Hepatocyte (in vitro differentiated cells): ENCODE measurements around the gene WDR81. TPM values are rescaled to one million over a fixed set of nuclear protein-coding genes. Genes with fewer than 3 reads are reported as not detected.

Experiments used
- DNase-seq: peaks from one replicate; pipeline ENCODE4 v3.0.0-alpha.2; 2016; ENCODE audit warnings: low spot score
- H2AFZ ChIP-seq: fragments of 200-600 bp; sonication (generic); 2 replicates; pipeline ENCODE4 v1.6.0; 2016; ENCODE audit warnings: antibody characterized with exemption, mild to moderate bottlenecking
- H3K27ac ChIP-seq: fragments of 200-600 bp; sonication (generic); 2 replicates; pipeline ENCODE4 v1.5.1; 2016; ENCODE audit warnings: mild to moderate bottlenecking
- H3K27me3 ChIP-seq: fragments of 200-600 bp; sonication (generic); 2 replicates; pipeline ENCODE4 v1.6.1; 2016
- H3K36me3 ChIP-seq: fragments of 200-600 bp; sonication (generic); replicated peaks from 2 replicates; pipeline ENCODE4 v1.5.1; 2016; ENCODE audit warnings: low read depth; ENCODE audit not compliant: insufficient read depth
- H3K4me1 ChIP-seq: fragments of 200-600 bp; sonication (generic); 2 replicates; pipeline ENCODE4 v1.5.1; 2016; ENCODE audit warnings: mild to moderate bottlenecking, moderate library complexity; ENCODE audit not compliant: insufficient read depth
- H3K4me2 ChIP-seq: fragments of 200-600 bp; sonication (generic); 2 replicates; pipeline ENCODE4 v1.6.0; 2016
- H3K4me3 ChIP-seq: fragments of 200-600 bp; sonication (generic); 2 replicates; pipeline ENCODE4 v1.5.1; 2016; ENCODE audit warnings: mild to moderate bottlenecking
- H3K79me2 ChIP-seq: fragments of 200-600 bp; sonication (generic); 2 replicates; pipeline ENCODE4 v1.6.0; 2017; ENCODE audit warnings: mild to moderate bottlenecking
- H3K9me2 ChIP-seq: fragments of 200-600 bp; sonication (generic); replicated peaks from 2 replicates; pipeline ENCODE4 v1.6.0; 2017; ENCODE audit warnings: mild to moderate bottlenecking; ENCODE audit not compliant: insufficient read depth
- H3K9me3 ChIP-seq: fragments of 200-600 bp; sonication (generic); 2 replicates; pipeline ENCODE4 v1.5.1; 2016; ENCODE audit warnings: low read depth, mild to moderate bottlenecking
- H4K20me1 ChIP-seq: fragments of 200-600 bp; sonication (generic); 2 replicates; pipeline ENCODE4 v1.6.0; 2016; ENCODE audit warnings: mild to moderate bottlenecking; ENCODE audit not compliant: insufficient read depth, poor library complexity, severe bottlenecking
- EZH2 ChIP-seq: fragments of 200-600 bp; sonication (generic); IDR thresholded peaks from 2 replicates; pipeline ENCODE4 v1.6.1; 2016; ENCODE audit warnings: antibody characterized with exemption, mild to moderate bottlenecking, borderline replicate concordance
- EZH2phosphoT487 ChIP-seq: fragments of 200-600 bp; sonication (generic); IDR thresholded peaks from one replicate; pipeline ENCODE4 v1.6.1; 2018; ENCODE audit warnings: antibody characterized with exemption, mild to moderate bottlenecking, low read depth, moderate library complexity; ENCODE audit not compliant: unreplicated experiment, severe bottlenecking
- WGBS: methylation state at CpG from one replicate; pipeline ENCODE4 v1.1.6; 2016; ENCODE audit warnings: low lambda C conversion rate; ENCODE audit errors: missing lambda C conversion rate; 5-methylcytosine and 5-hydroxymethylcytosine counted together
- polyA plus RNA-seq: library from polyadenylated mRNA; unstranded; fragments of >200 nt; fragmentation: Nextera tagmentation; extraction: Ambion mirVana; gene quantifications from 2 replicates; pipeline ENCODE4 v1.2.1, GENCODE V29; 2016
- total RNA-seq: library from RNA; depleted of rRNA; stranded (reverse); fragments of >200 nt; gene quantifications from 2 replicates; pipeline ENCODE4 v1.2.3, GENCODE V29; 2014
- TF ChIP-seq, protein P1 (sequence below): fragments of 200-600 bp; sonication (generic); IDR thresholded peaks from 2 replicates; pipeline ENCODE4 v1.5.1; 2016; ENCODE audit warnings: antibody characterized with exemption, mild to moderate bottlenecking; ENCODE audit not compliant: poor library complexity

The WDR81 gene
- total and polyA plus RNA-seq, 2 experiments from 2014 or later, result 24.0 to 24.4 TPM

- H4K20me1 ChIP-seq, result no peaks in the 10 kb centered on the region
- H3K9me3 ChIP-seq, result no peaks in the 10 kb centered on the region
- no peak overlapping the region for H3K27ac ChIP-seq
- no peaks in the 10 kb centered on the region for H3K9me2 ChIP-seq
- no peak overlapping the region for H3K4me2 ChIP-seq
- no peaks in the 10 kb centered on the region for H3K27me3 ChIP-seq
- peaks cover 6% of the 10 kb centered on the region for H3K4me1 ChIP-seq
- DNase-seq, result no peak
- TF ChIP-seq, protein P1, sequence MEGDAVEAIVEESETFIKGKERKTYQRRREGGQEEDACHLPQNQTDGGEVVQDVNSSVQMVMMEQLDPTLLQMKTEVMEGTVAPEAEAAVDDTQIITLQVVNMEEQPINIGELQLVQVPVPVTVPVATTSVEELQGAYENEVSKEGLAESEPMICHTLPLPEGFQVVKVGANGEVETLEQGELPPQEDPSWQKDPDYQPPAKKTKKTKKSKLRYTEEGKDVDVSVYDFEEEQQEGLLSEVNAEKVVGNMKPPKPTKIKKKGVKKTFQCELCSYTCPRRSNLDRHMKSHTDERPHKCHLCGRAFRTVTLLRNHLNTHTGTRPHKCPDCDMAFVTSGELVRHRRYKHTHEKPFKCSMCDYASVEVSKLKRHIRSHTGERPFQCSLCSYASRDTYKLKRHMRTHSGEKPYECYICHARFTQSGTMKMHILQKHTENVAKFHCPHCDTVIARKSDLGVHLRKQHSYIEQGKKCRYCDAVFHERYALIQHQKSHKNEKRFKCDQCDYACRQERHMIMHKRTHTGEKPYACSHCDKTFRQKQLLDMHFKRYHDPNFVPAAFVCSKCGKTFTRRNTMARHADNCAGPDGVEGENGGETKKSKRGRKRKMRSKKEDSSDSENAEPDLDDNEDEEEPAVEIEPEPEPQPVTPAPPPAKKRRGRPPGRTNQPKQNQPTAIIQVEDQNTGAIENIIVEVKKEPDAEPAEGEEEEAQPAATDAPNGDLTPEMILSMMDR, result no peak
- TF ChIP-seq EZH2phosphoT487 (no peak), EZH2 (no peak)
- H3K79me2 ChIP-seq, result no peaks in the 10 kb centered on the region
- no peak overlapping the region for H2AFZ ChIP-seq
- H3K36me3 ChIP-seq, result no peaks in the 10 kb centered on the region
- WGBS, result 85% methylated on average over 9 of the region's 9 CpGs
- H3K4me3 ChIP-seq, result no peak overlapping the region
Measured at GRCh38 chr17:1750628-1751027, 26.1 kb downstream of the WDR81 start.

GRCh38 chr17:1752425-1753262, 28.1 kb downstream of the WDR81 start:
- WGBS, result 73% methylated on average over 18 of the region's 18 CpGs
- Histone ChIP-seq H2AFZ (no peak overlapping the region), H3K27me3 (no peaks in the 10 kb centered on the region), H3K4me1 (no peaks in the 10 kb centered on the region), H3K4me3 (no peak overlapping the region), H4K20me1 (no peaks in the 10 kb centered on the region), H3K79me2 (no peaks in the 10 kb centered on the region), H3K4me2 (no peak overlapping the region), H3K36me3 (no peaks in the 10 kb centered on the region), H3K9me2 (no peaks in the 10 kb centered on the region), H3K9me3 (no peaks in the 10 kb centered on the region), H3K27ac (no peak overlapping the region)
- no peak for DNase-seq
- TF ChIP-seq EZH2, result no peak
- no peak for TF ChIP-seq EZH2phosphoT487
- TF ChIP-seq, protein P1, result no peak

DNA sequence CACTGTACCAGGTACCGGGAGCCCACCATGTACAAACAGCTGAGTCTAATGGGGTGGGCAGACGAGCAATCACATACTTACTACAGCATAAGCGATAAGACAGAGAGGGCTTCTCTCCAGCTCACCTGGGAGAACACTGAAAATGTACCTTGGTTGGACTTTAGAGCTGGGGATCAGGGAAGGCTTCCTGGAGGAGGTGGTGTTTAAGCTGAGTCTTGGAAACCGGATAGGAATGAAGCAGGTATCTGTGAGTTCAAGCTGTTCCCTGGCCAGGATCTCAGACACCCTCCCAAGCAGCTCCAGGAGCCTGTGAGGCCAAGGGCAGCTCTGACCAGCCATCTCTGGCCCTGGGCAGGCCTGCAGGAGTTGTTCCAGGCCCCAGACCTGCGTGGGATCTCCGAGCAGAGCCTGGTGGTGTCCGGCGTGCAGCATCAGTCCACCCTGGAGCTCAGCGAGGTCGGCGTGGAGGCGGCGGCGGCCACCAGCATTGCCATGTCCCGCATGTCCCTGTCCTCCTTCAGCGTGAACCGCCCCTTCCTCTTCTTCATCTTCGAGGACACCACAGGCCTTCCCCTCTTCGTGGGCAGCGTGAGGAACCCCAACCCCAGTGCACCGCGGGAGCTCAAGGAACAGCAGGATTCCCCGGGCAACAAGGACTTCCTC, 29.4 kb downstream of the WDR81 start:
- H2AFZ ChIP-seq, result no peak overlapping the region
- WGBS, result 90% methylated on average over 23 of the region's 23 CpGs

More for the DNA sequence above, 29.4 kb downstream of the WDR81 start:
- H3K27me3 ChIP-seq, result no peaks in the 10 kb centered on the region
- no peaks in the 10 kb centered on the region for H3K36me3 ChIP-seq
- no peak for DNase-seq
- H3K4me3 ChIP-seq, result no peak overlapping the region
- H3K4me2 ChIP-seq, result no peak overlapping the region
- TF ChIP-seq EZH2phosphoT487, result no peak
- TF ChIP-seq EZH2, result no peak
- TF ChIP-seq, protein P1, result no peak
- no peak overlapping the region for H3K27ac ChIP-seq
- H3K9me2 ChIP-seq, result no peaks in the 10 kb centered on the region
- H4K20me1 ChIP-seq, result no peaks in the 10 kb centered on the region
- H3K9me3 ChIP-seq, result no peaks in the 10 kb centered on the region
- no peaks in the 10 kb centered on the region for H3K79me2 ChIP-seq
- H3K4me1 ChIP-seq, result no peaks in the 10 kb centered on the region
